HG02885 (cell line): Measurements from ENCODE around the gene N4BP2L2.

ENCODE experiments used
- ATAC-seq: cut with Tn5 transposase; IDR thresholded peaks from one replicate; pipeline ENCODE4 v1.9.1; 2021; ENCODE audit warnings: mild to moderate bottlenecking; ENCODE audit not compliant: unreplicated experiment, poor library complexity

Gene N4BP2L2

DNA sequence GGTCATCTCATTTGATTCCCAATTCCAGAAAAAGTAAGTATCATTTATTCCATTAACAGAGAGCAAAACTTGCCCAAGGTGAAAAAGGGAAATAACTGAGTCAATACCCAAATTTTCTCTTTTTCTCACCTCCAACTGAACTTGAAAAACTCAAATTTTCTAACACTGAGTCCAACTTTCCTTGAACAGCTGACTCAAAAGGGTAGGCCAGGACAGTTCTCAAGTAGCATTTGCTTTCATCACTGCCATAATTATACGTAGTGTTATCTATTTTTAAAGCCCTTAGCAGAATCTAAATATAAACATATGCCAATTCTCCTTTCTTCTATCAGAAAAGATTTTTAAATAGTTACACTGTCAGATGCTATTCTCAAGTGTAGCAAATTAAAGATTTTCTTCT lies 3.5 kb downstream of the N4BP2L2 start:
- no peak for ATAC-seq

DNA sequence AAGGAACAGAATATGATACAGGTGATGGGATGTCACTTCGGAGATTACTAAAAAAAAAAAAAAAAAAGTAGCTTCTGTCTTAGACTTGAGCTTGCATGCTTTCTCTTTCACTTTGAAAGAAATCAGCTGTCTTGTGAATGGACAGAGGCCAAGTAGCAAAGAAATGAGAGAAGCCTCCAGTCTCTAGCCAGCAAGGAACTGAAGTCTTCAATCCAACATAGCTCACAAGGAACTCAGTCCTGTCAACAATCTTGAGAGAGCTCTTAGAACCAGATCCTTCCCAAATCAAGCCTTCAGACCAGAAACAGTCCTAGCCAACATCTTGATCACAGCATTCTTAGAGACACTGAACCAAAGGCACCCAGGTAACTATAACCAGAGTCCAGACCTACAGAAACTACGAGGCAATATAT lies 7.7 kb downstream of the N4BP2L2 start:
- ATAC-seq: peak; percentile 80

GRCh38 chr13:32528358-32528757 lies 10.2 kb downstream of the N4BP2L2 start:
- no peak for ATAC-seq

DNA sequence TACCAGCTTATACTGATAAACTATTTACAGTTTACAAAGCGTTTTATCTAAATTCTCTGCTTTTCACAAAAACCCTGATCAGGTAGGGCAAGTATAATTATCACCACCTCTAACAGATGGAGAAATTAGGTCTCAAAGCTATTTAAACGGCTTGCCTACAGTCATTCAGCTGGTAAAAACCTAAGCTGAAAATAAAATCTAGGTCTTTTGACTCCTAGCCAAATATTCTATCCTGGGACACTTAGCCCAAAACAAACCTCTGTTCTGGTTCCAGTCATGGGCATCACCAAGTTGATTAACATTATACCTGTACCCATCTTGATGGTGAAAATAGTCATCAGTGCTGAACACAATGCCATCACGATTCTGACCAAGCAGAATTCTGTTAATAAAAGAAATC lies 11.4 kb downstream of the N4BP2L2 start:
- ATAC-seq: no peak

- ATAC-seq: no peak
Measured at GRCh38 chr13:32525766-32526165, 12.8 kb downstream of the N4BP2L2 start.

DNA sequence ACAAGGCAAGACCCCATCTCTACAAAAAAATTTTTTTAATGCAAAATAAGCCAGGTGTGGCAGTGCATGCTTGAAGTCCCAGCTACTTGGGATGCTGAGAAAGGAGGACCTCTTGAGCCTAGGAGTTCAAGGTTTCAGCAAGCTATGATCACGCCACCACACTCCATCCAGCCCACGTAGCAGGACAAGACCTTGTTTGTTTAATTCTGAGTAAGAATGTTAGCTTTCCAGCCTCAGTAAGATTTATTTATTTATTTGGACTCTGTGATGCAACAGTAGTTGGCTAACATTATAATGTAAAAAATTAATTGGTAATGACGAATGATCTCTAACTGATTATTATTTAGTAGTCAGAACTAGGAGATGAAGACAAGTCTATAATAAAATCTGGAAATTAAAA lies 23.3 kb downstream of the N4BP2L2 start:
- ATAC-seq: no peak

DNA sequence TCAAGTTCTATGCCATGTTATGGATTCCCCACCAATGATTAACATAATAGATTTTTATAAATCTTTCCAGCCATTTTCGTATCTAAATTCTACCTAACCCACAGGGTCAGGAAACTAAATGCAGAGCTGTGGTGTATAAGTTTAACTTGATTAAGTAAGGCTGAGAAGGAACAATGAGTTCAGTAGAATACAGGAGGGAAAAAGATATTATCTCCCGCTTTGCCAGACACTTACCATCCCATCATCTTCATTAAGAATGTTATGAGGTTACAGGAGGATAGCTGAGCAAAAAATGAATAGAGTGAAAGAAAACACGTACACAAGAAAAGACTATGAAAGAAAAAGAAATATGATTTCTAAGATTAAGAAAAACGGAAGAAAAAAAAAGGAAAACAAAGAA lies 27.1 kb downstream of the N4BP2L2 start:
- no peak for ATAC-seq

DNA sequence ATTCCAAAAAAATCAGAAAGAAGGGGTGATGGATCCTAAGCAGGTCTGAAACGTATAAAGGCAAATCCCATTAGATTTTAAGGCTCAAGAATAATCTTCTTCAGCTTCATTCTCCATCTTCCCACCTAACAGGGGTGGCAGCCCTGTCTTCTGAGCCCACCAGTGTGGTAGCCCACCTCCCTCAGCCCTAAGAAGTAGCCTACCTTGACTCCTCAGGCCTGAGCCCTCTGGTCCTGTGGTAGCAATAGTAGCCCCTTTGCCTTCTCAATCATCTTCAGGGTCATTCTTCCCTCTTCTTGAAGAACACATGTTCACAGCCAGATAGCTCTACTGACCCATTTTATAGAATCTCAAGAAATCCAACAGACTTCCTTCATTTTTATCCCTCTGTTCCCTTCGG lies 33.7 kb downstream of the N4BP2L2 start:
- no peak for ATAC-seq

GRCh38 chr13:32504263-32504662 lies 34.3 kb downstream of the N4BP2L2 start:
- no peak for ATAC-seq

DNA sequence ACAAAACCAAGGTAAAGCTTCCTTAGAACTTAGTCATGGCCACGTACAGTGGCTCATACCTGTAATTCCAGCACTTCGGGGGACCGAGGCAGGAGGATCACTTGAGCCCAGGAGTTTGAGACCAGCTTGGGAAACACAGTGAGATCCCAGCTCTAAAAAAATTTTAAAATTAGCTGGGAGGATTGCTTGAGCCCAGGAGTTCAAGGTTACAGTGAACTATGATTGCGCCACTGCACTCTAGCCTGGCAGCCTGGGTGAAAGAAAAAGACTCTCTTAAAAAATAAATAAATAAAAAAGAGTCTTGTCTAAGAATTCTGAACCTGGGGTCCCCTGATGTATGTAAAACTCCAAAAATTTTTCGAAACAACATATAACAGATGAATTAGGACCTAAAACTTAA lies 34.9 kb downstream of the N4BP2L2 start:
- no peak for ATAC-seq

- no peak for ATAC-seq
Measured at GRCh38 chr13:32501064-32501463, 37.5 kb downstream of the N4BP2L2 start.

DNA sequence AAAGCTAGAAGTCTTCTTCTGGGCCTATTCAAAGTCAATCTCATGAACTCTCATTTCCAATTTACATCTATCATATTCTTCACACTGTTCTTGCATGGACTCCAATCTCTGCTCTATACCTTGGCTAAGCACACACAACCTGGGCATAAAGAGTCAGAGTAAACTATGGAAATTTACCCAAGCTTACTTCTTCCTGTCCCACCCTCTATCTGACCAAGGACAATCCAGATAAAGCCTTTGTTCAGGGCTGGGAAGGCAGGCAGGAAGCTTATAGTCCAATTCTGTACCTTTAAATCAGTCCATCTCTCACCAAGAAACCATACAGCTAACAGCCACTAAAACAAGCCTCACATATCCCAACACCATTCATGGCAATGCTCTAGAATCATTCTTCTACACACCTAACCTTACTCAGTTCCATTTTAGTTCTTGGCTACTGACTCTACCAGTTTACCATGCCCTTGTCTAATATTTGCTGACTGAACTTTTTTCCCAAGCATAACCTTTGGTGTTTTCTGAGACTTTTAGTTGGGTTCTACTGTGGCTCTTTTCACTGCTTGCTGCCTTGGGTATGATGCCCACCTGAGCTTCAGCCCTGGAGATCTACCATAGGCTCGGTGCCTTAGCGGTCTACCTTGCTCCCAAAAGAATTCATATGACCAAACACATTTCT lies 38.9 kb downstream of the N4BP2L2 start:
- ATAC-seq: no peak

DNA sequence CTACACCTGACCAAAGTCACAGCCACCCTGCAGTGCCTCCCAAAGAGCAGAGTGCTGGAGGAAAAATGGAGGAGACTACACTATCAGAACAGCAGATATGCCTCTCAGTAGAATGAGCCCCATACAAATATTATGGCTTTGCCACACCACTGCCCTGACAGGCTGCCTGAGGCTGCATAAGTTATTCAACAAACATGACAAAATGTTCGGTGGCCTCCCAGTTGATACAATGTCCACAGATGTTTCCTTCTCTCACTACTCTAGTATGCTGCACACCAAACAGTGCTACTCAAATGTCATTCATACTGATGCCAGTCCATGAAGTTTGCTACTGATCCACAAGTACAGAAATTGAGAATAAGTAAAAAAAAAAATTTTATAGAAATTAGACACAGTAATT lies 41.0 kb downstream of the N4BP2L2 start:
- ATAC-seq: no peak

DNA sequence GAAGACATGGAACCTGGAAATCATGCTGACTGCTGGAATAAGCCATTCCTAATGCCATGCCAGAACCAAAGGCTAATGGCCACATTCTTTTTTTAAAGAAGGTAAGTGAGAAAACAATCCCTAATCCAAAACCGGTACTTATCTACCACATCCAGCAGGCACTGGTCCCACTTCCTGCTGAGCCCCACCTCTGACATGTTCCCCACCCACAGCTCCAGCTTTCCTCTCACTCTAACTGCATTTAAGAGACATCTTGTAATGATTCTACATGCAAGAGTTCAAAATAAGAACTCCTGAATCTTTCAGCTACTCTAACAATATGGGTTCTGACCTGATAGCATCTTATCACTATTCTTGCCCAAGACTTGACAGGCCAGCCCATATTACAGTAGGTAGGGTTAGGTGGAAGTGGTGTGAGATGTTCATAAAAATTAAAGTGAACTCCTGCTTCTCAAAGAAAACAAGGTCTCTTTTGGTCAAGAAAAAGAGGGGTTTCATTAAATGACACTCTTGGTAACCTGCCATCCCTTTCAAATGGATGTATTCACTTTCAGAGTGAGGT lies 41.9 kb downstream of the N4BP2L2 start:
- ATAC-seq: no peak

DNA sequence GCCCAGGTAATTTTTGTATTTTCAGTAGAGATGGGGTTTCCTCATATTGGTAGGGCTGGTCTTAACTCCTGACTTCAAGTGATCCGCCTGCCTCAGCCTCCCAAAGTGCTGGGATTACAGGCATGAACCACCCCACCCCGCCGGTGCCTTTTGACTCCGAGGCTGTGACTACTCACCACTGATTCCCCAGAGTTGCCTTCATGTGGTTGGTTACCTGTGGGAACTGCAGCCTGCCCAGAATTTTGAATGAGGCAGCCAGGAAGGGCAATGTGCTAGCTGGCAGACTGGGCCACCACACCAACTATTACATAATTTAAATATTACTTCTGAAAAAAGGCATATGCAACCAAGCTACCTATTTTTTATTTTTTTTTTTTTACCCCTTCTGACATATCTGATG lies 42.8 kb downstream of the N4BP2L2 start:
- no peak for ATAC-seq

DNA sequence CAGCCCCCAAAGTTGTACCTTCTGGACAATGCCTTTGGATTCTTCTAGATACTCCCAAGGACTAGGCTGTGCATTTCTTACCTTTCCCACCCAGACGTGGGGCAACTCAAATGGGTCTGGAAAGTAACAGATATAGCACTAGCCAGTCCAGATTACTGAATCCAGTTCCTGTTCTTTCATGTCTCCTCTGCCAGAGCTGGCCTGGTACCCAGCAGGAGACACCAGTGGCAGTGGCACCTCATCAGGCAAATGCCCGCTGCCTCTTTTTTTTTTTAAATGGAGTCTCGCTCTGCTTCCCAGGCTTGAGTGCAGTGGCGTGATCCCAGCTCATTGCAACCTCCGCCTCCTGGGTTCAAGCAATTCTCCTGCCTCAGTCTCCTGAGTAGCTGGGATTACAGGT lies 43.2 kb downstream of the N4BP2L2 start:
- no peak for ATAC-seq

DNA sequence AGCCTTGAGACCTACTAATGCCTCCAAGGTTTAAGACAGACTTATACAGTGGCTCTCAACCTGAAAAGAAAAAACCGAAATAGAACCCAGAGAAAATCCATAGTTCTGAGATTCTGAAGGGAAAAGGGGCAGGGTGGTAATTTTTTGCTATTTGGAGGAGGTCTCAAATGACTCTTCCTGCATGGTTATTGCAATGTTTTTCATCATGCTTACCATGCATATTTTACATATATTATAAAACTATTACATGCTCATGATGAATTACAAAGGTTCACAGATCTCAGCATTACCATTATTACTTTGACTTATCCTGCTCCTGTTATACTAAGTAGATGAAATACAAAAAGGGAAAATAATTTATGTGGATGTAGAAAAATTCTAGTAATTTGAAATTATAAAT lies 47.6 kb downstream of the N4BP2L2 start:
- ATAC-seq: no peak

GRCh38 chr13:32476892-32477291 lies 61.7 kb downstream of the N4BP2L2 start:
- ATAC-seq: no peak

DNA sequence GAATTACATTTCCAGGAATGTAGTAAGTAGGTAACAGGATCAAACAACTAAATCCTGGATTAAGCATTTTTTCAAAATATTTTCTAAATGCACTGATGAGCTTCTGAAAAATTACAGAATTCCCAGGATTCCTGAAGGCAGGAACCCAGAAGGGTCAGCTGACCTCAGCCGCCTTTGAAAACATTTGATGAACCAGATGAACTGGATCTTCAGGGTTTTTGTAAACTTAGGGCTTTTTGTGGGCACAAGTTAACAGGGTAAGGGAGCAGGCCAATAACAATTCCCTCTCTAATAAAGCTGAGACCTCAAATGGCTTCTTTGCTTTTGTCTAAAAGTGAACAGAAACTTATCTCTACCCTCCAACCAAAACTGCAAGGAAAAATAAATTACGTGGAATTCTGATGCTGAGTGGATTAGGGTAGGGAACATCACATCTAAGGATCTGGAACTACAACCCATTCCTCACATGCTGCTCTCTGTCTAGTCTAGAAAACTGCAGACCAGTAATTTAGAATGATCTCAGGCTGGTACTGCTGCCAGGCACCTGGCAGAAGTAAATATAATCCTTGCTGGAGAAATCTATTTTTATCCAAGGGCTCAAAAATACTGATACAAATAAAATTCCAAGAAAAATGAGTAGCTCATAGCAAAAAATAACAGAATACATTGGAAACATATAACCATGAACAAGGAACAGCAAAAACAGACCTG lies 62.4 kb downstream of the N4BP2L2 start:
- no peak for ATAC-seq

GRCh38 chr13:32474999-32475792 lies 63.4 kb downstream of the N4BP2L2 start:
- no peak for ATAC-seq

DNA sequence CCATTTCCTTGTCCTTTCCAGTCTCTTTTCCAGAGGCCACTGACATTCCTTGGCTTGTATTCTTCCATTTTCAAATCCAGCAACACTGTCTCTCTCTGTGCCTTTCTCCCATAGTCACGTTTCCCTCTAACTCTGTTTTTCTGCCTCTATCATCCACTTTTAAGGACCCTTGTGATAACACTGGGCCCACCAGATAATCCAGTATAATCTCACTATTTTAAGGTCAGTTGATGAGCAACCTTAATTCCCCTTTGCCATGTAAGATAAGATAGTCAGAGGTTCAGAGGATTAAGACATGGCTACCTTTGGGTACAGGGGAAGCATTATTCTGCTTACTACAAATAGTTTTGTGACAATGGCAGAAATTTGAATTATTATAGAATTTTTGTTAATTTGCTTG lies 64.9 kb downstream of the N4BP2L2 start:
- ATAC-seq: no peak
